Activated naive CD4-positive, alpha-beta T cell treated with Interleukin-2 at 50 U/mL for 16 hours (primary cell): ENCODE data around the gene RSPH9.
"Not testable (repeated sequence)": the region's sequence is repeated elsewhere in the genome, so short reads cannot be mapped to it uniquely, and the experiment has no call there.

Experiments used
- DNase-seq: peaks from one replicate; pipeline ENCODE4 v3.0.0-alpha.2; 2020

RSPH9 gene

GRCh38 chr6:43689421-43689820 is 44.6 kb downstream of the RSPH9 start:
- DNase-seq: no peak

- DNase-seq: no peak
Observed at GRCh38 chr6:43695215-43695966, 50.6 kb downstream of the RSPH9 start.

- no peak for DNase-seq
Observed at GRCh38 chr6:43695967-43696291, 51.1 kb downstream of the RSPH9 start.

GRCh38 chr6:43697421-43697820 is 52.6 kb downstream of the RSPH9 start:
- DNase-seq: no peak

GRCh38 chr6:43698584-43699349 is 53.9 kb downstream of the RSPH9 start:
- no peak for DNase-seq

GRCh38 chr6:43699564-43700186 is 54.8 kb downstream of the RSPH9 start:
- no peak for DNase-seq

- not testable (repeated sequence) for DNase-seq
Observed at GRCh38 chr6:43700939-43701560, 56.2 kb downstream of the RSPH9 start.

- DNase-seq: no peak
Observed at GRCh38 chr6:43702171-43702533, 57.3 kb downstream of the RSPH9 start.

GRCh38 chr6:43702534-43703440 is 58.0 kb downstream of the RSPH9 start:
- no peak for DNase-seq

GRCh38 chr6:43703512-43704429 is 58.9 kb downstream of the RSPH9 start:
- DNase-seq: no peak

GRCh38 chr6:43705996-43706395 is 61.2 kb downstream of the RSPH9 start:
- DNase-seq: no peak

- no peak for DNase-seq
Observed at GRCh38 chr6:43706788-43707187, 62.0 kb downstream of the RSPH9 start.

- DNase-seq: no peak
Observed at GRCh38 chr6:43707269-43707668, 62.4 kb downstream of the RSPH9 start.

- no peak for DNase-seq
Observed at GRCh38 chr6:43707767-43708166, 62.9 kb downstream of the RSPH9 start.

GRCh38 chr6:43708860-43709653 is 64.2 kb downstream of the RSPH9 start:
- DNase-seq: no peak

- no peak for DNase-seq
Observed at GRCh38 chr6:43709654-43710303, 64.9 kb downstream of the RSPH9 start.

- DNase-seq: no peak
Observed at GRCh38 chr6:43710576-43710975, 65.7 kb downstream of the RSPH9 start.

GRCh38 chr6:43712579-43712978 is 67.7 kb downstream of the RSPH9 start:
- no peak for DNase-seq

GRCh38 chr6:43713643-43714310 is 68.9 kb downstream of the RSPH9 start:
- no peak for DNase-seq
